Neural cell (in vitro differentiated cells): Measurements from ENCODE around the gene NEK10.

Source experiments
- CTCF ChIP-seq: fragments of 450-650 bp; IDR thresholded peaks from 2 replicates; pipeline ENCODE4 v1.5.1; 2014; ENCODE audit warnings: antibody characterized with exemption, mild to moderate bottlenecking, moderate library complexity; ENCODE audit not compliant: poor library complexity, severe bottlenecking
- EP300 ChIP-seq: fragments of 450-650 bp; conservative IDR thresholded peaks from 2 replicates; pipeline ENCODE4 v1.6.1; 2014; ENCODE audit warnings: antibody characterized with exemption, mild to moderate bottlenecking, moderate library complexity; ENCODE audit not compliant: poor library complexity, severe bottlenecking
- EZH2 ChIP-seq: fragments of 200-600, 300-800 bp; shearing (Covaris generic), sonication (generic); IDR thresholded peaks from 2 replicates; pipeline ENCODE4 v1.6.1; 2014; ENCODE audit warnings: antibody characterized with exemption, low read length, borderline replicate concordance, mild to moderate bottlenecking; ENCODE audit not compliant: insufficient read depth, poor library complexity, severe bottlenecking
- RAD21 ChIP-seq: fragments of 450-650 bp; conservative IDR thresholded peaks from 2 replicates; pipeline ENCODE4 v1.6.1; 2014; ENCODE audit warnings: antibody characterized with exemption, mild to moderate bottlenecking, moderate library complexity

GRCh38 chr3:27319847-27320526, 49.2 kb downstream of the NEK10 start:
- no peak for TF ChIP-seq CTCF
- TF ChIP-seq EP300 = no peak
- TF ChIP-seq EZH2 = no peak
- TF ChIP-seq RAD21 = no peak
